SH-SY5Y (cell line): Measurements from ENCODE around the gene NGEF.

ENCODE experiments used
- GATA2 ChIP-seq: IDR thresholded peaks from 2 replicates; pipeline ENCODE4 v1.6.1; 2011; ENCODE audit warnings: mild to moderate bottlenecking, low read depth, low read length
- GATA3 ChIP-seq: IDR thresholded peaks from 2 replicates; pipeline ENCODE4 v1.6.1; 2011; ENCODE audit warnings: low read depth, mild to moderate bottlenecking, low read length, moderate library complexity

- no peak for TF ChIP-seq GATA3
- no peak for TF ChIP-seq GATA2
Measured at GRCh38 chr2:233012301-233012971, 620 bp downstream of the NGEF start.
